Measurements from ENCODE around the gene CNKSR1. TPM values are rescaled to one million over a fixed set of nuclear protein-coding genes. Genes with fewer than 3 reads are reported as not detected.

Gene CNKSR1
- total and polyA plus RNA-seq, 8 donors, result 15.8 to 32.9 (median 22.5) TPM

- H3K27me3 ChIP-seq, result no peaks in the 10 kb centered on the region
- no peaks in the 10 kb centered on the region for H3K9me3 ChIP-seq
- no peak overlapping the region for H3K4me3 ChIP-seq
- H3K27ac ChIP-seq, result no peak overlapping the region
- intact Hi-C loops (cut with DNase I), result no loop called here
- no peaks in the 10 kb centered on the region for H3K4me1 ChIP-seq
- DNase-seq, result no peak
- TF ChIP-seq, protein P1, sequence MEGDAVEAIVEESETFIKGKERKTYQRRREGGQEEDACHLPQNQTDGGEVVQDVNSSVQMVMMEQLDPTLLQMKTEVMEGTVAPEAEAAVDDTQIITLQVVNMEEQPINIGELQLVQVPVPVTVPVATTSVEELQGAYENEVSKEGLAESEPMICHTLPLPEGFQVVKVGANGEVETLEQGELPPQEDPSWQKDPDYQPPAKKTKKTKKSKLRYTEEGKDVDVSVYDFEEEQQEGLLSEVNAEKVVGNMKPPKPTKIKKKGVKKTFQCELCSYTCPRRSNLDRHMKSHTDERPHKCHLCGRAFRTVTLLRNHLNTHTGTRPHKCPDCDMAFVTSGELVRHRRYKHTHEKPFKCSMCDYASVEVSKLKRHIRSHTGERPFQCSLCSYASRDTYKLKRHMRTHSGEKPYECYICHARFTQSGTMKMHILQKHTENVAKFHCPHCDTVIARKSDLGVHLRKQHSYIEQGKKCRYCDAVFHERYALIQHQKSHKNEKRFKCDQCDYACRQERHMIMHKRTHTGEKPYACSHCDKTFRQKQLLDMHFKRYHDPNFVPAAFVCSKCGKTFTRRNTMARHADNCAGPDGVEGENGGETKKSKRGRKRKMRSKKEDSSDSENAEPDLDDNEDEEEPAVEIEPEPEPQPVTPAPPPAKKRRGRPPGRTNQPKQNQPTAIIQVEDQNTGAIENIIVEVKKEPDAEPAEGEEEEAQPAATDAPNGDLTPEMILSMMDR (IDR thresholded peaks at IDR 0.05), result no peak
- H3K36me3 ChIP-seq, result peaks cover 0 to 30% of the 10 kb centered on the region in 2 donors
- ATAC-seq, result no peak
Observed at GRCh38 chr1:26184086-26184485, 6.8 kb downstream of the CNKSR1 start.

DNA sequence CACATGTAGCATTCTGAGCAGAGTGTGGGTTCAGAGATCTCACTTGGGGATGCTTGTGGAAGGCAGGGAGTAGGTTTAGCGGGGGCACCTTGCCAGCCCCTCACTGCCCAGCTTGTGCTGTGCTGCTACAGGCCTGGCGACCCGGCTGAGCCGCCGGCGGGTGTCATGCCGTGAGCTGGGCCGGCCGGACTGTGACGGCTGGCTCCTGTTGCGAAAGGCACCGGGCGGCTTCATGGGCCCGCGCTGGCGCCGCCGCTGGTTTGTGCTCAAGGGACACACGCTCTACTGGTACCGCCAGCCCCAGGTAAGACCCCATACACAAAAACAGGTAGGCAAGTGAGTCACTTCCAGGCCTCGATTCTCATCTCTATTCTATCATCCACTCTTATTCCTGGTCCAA lies 7.6 kb downstream of the CNKSR1 start:
- H3K36me3 ChIP-seq, result peaks cover 0 to 32% of the 10 kb centered on the region in 2 donors
- DNase-seq (no peak), ATAC-seq (no peak)
- H3K27me3 ChIP-seq, result no peaks in the 10 kb centered on the region
- no peaks in the 10 kb centered on the region for H3K9me3 ChIP-seq
- intact Hi-C loops (cut with DNase I), result no loop called here
- no peak overlapping the region for H3K4me3 ChIP-seq
- H3K27ac ChIP-seq, result no peak overlapping the region
- TF ChIP-seq, protein P1 (IDR thresholded peaks at IDR 0.05), result no peak
- H3K4me1 ChIP-seq, result no peaks in the 10 kb centered on the region

GRCh38 chr1:26187882-26188281 lies 10.6 kb downstream of the CNKSR1 start:
- Histone ChIP-seq H3K4me1 (no peaks in the 10 kb centered on the region), H3K9me3 (no peaks in the 10 kb centered on the region), H3K27me3 (no peaks in the 10 kb centered on the region), H3K4me3 (no peak overlapping the region), H3K36me3 (peaks cover 0 to 19% of the 10 kb centered on the region in 2 donors), H3K27ac (no peak overlapping the region)
- TF ChIP-seq, protein P1 (IDR thresholded peaks at IDR 0.05), result no peak
- ATAC-seq, result no peak
- intact Hi-C loops (cut with DNase I), result no loop called here
- DNase-seq, result no peak

DNA sequence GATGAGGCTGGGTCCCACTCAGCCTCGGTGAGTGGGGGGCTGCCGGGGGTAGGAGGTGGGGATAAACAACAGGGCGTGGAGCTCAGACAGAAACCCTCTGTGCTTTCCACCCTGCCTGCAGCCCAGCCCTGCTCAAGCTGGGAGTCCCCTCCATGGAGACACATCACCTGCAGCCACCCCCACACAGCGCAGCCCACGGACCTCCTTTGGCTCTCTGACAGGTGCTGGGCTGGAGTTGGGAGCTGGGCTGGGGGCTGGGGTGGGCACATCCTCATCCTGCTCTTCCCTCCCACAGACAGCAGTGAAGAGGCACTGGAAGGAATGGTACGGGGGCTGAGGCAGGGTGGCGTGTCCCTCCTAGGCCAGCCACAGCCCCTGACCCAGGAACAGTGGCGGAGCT lies 11.2 kb downstream of the CNKSR1 start:
- no peaks in the 10 kb centered on the region for H3K9me3 ChIP-seq
- DNase-seq (no peak), ATAC-seq (no peak)
- peaks cover 0 to 17% of the 10 kb centered on the region in 2 donors for H3K36me3 ChIP-seq
- intact Hi-C loops (cut with DNase I), result no loop called here
- TF ChIP-seq, protein P1 (IDR thresholded peaks at IDR 0.05), result no peak
- H3K27me3 ChIP-seq, result no peaks in the 10 kb centered on the region
- H3K4me1 ChIP-seq, result no peaks in the 10 kb centered on the region
- no peak overlapping the region for H3K4me3 ChIP-seq
- no peak overlapping the region for H3K27ac ChIP-seq

DNA sequence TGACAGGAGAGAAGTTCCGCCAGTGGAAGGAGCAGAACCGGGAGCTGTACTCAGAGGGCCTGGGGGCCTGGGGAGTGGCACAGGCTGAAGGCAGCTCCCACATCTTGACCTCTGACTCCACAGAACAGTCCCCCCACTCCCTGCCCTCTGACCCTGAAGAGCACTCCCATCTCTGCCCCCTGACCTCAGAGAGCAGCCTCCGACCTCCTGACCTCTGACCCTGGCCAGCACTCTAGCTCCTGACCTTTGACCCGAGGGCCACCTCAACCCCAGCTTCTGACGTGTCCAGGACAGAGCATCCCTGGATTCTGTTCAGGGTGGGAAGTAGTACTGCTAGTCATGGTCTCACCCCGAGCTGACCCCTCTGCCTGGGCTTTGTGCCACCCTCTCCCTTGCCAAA lies 12.0 kb downstream of the CNKSR1 start:
- TF ChIP-seq, protein P1 (IDR thresholded peaks at IDR 0.05), result no peak
- no peaks in the 10 kb centered on the region for H3K9me3 ChIP-seq
- H3K4me1 ChIP-seq, result no peaks in the 10 kb centered on the region
- H3K4me3 ChIP-seq, result no peak overlapping the region
- no peak for DNase-seq
- H3K27me3 ChIP-seq, result no peaks in the 10 kb centered on the region
- H3K27ac ChIP-seq, result no peak overlapping the region
- ATAC-seq, result no peak
- H3K36me3 ChIP-seq, result peaks cover 0 to 16% of the 10 kb centered on the region in 2 donors
- intact Hi-C loops (cut with DNase I), result no loop called here

Data from left lung (tissue), 10 donors.